Renal cortical epithelial cell (primary cell): Measurements from ENCODE around the gene DNAAF5. TPM values are rescaled to one million over a fixed set of nuclear protein-coding genes. Genes with fewer than 3 reads are reported as not detected.
"Not testable (repeated sequence)": the region's sequence is repeated elsewhere in the genome, so short reads cannot be mapped to it uniquely, and the experiment has no call there.

Experiments used
- DNase-seq: peaks from one replicate; pipeline ENCODE4 v3.0.0-alpha.2; 2011; ENCODE audit warnings: low read depth
- total RNA-seq: library from RNA; depleted of rRNA; stranded (reverse); fragments of >200 nt; gene quantifications from 2 replicates; pipeline ENCODE4 v1.2.3, GENCODE V29; 2014

DNAAF5 gene
- total RNA-seq, 1 donor from 2014 or later: 57.3 TPM

- no peak for DNase-seq
These were observed 20.7 kb downstream of the DNAAF5 start for GRCh38 chr7:747186-747585.

DNA sequence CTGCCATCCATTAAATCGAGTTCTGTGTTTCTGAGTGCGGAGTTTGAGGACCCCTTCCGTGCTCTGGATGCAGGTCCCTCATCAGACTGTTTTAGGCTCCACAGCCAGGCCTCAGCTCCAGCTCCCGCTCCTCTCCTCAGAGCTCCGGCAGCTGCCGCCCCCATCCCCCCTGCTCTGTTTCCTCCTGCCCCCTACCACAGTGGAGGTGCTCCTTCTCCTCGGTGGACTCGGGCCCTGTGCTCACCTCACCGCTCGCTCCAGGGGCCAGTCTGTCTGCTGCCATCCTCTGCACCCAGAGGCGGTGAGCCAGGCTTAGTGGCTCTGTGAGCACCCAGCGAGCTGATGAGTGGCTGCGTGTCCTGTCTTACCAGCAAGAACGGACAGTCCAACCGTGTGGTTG is 21.9 kb downstream of the DNAAF5 start:
- no peak for DNase-seq

GRCh38 chr7:749140-749551 is 22.6 kb downstream of the DNAAF5 start:
- no peak for DNase-seq

DNA sequence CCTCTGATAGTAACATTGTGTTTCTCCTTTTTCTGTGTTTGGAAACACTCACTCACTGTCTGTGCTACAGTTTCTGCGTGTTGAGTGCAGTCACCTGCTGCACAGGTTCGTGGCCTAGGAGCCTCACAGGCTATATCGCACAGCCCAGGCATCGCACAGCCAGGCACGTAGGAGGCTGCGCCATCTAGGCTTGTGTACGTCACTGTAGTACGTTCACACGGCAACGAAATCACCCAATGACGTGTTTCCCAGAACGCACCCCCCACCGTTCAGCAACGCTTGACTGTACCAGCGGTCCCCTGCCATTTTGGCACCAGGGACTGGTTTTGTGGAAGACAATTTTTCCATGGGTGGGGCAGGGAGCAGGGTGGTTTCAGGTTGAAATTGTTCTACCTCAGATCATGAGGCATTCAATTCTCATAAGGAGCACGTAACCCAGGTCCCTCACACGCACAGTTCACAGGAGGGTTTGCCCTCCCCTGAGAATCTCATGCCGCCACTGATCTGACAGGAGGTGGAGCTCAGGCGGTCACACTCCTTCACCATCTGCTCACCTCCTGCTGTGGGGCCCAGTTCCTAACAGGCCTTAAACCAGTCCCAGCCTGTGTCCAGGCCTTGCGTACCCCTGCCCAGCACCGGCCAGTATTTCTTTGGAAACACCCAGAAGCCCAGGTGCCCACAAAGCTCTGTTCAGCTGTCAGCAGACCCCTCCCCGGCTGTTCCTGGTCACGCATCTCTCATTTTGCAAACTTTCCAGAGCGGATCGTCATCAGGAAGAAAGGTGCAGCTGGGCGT is 23.8 kb downstream of the DNAAF5 start:
- no peak for DNase-seq

- no peak for DNase-seq
These were observed 25.3 kb downstream of the DNAAF5 start for GRCh38 chr7:751826-752225.

GRCh38 chr7:752256-752655 is 25.8 kb downstream of the DNAAF5 start:
- DNase-seq: not testable (repeated sequence)

- DNase-seq: no peak
These were observed 26.7 kb downstream of the DNAAF5 start for GRCh38 chr7:753190-753589.

- DNase-seq: no peak
These were observed 28.3 kb downstream of the DNAAF5 start for GRCh38 chr7:754531-755412.

GRCh38 chr7:755413-755805 is 28.9 kb downstream of the DNAAF5 start:
- no peak for DNase-seq

DNA sequence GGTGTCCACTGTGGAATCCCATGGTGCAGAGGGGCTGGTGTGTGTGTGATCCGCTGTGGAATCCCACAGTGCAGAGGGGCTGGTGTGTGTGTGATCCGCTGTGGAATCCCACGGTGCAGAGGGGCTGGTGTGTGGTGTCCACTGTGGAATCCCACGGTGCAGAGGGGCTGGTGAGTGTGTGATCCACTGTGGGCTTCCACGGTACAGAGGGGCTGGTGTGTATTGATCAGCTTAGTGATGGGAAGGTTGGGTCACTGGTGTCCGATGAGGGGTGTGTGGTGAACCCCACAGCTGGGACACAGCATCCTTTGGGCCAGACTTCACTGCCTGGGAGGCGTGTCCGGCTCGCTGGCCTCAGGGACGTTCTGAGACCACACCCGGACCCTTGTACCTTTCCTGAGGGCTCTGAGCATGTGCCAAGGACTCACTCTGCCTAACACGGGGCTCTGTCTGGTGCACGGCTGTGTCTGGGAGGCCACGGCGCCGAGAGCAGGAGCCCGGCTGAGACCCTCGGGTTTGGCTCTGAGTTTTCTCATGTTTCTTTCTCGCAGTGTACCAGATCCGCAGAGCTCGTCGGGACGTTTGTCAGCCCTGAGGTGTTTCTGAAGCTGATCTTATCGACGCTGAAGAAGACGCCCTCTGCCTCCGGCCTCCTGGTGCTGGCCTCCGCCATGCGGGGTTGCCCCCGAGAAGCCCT is 29.9 kb downstream of the DNAAF5 start:
- DNase-seq: no peak

DNA sequence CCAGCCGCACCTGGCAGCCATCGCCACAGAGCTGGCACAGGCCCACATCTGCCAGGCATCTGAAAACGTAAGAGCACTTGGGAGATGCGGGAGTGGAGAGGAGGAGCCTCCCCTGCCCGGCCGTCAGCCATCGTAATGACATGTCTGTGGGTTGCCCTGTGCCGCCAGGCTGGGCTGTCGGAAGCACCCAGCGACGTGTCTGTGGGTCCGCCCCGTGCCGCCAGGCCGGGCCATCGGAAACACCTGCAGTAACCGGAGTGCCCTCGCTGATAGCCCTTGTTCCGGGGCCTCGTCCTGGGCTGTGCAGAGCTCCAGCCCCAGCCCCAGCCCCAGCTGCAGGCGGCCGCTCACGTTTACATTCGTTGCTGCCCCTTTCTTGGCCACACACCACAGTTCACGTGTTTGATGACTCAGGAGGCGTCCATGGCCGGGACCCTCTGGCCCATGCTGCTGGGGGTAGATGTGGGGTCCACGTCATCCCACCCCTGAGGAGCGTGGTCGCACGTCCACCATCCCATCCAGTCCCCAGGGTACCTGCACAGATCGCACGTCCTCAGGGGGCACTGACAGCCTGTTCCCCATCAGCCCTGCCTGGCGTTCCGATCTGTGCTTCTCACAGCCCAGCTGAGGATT is 30.5 kb downstream of the DNAAF5 start:
- no peak for DNase-seq

DNA sequence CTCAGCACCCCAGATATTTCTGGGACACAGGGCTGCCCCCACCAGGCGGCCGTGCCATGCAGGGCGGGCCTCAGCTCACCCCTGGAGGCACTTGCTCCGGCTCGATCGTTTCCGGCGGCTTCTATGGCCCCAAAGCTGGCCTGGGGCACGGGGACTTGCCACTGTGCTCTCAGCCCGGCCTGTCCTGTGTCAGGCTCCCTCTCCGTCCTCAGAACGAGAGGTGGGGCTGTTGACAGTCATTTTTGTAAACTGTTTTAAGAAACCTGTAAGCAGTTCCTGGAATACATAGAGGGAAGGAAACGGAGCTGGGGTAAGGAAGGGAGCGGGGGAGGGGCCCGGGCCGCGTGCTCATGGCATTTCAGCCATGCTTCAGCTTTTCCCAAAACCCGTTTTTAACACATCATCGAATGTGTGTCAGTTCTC is 31.3 kb downstream of the DNAAF5 start:
- no peak for DNase-seq

DNA sequence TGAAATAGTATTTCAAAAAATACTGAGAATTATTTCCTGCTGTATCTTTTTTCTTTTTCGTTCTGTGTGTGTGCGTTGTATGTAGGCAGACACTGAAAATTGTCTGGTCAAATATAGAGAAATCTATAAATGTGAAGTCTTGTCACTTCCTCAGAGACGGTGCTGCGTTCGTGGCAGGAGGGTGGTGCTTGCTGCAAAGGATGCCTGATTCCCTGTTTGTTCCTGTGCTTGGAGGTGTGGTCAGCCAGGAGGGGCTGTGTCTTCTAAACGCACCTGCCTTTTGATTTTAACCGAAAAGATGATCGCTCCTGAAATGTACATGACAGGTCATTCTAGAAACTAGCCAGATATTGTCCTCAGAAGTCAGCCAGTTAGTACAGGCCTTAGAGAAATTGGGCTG is 33.1 kb downstream of the DNAAF5 start:
- no peak for DNase-seq

- DNase-seq: no peak
These were observed 33.5 kb downstream of the DNAAF5 start for GRCh38 chr7:760006-760405.

- DNase-seq: no peak
These were observed 34.6 kb downstream of the DNAAF5 start for GRCh38 chr7:761101-761500.

DNA sequence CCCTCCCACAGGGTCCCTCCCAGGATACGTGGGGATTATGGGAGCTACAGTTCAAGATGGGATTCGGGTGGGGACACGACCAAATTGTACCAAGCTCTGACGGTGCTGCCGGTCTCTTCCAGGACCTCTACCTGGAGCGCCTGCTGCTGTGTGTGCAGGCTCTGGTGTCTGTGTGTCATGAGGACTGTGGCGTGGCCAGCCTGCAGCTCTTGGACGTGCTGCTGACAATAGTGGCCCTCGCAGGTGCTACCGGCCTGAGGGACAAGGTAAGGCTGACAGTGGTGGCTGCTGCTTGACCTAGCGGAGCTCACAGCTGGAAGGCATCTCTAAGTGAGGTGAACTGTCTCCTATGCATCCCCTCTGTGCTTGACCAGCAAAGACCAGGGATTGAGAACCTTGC is 35.1 kb downstream of the DNAAF5 start:
- no peak for DNase-seq

GRCh38 chr7:762885-763284 is 36.4 kb downstream of the DNAAF5 start:
- no peak for DNase-seq

- DNase-seq: no peak
These were observed 37.3 kb downstream of the DNAAF5 start for GRCh38 chr7:763762-764161.

DNA sequence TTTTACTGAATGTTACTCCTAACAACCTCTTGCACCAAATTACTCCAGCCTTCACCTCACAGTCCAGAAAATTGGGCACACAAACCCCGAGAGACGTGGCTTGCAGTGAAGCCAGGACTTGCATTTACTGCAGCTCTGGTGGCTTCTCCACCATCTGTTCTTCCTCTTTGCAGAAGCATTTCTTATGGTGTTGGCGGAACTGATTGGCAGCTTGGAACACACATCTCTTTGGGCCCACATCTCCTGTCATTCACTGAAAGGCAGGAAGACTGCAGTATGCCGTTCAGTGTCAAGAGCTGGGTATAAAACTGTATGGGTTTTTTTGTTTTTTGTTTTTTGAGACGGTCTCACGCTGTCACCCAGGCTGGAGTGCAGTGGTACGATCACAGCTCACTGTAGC is 38.9 kb downstream of the DNAAF5 start:
- DNase-seq: no peak

GRCh38 chr7:767580-767940 is 41.1 kb downstream of the DNAAF5 start:
- peak; percentile 90 for DNase-seq

DNA sequence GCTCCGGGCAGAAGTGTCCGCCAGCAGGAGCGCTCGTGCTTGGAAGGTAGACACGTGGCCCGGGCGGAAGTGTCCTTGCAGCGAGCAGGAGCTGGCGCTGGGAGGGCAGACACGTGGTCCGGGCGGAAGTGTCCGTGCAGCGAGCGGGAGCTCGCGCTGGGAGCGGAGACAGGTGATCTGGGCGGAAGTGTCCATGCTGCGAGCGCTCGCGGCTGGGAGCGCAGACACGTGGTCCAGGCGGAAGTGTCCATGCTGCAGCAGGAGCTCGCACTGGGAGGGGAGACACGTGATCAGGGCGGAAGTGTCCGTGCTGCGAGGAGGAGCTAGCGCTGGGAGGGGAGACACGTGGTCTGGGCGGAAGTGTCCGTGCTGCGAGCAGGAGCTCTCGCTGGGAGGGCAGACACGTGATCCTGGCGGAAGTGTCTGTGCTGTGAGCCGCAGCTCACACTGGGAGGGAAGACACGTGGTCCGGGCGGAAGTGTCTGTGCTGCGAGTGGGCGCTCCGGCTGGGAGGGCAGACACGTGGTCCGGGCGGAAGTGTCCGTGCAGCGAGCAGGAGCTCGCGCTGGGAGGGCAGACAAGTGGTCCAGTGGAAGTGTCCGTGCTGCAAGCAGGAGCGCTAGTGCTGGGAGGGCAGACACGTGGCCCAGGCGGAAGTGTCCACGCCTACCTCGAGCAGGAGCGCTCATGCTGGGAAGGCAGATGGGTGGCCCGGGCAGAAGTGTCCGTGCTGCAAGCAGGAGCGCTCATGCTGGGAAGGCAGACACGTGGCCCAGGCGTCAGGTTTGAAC is 41.6 kb downstream of the DNAAF5 start:
- DNase-seq: peak; percentile 100
